Measurements from ENCODE around the gene GALNT9. TPM values are rescaled to one million over a fixed set of nuclear protein-coding genes. Genes with fewer than 3 reads are reported as not detected.
A peak's percentile ranks its signal among the peaks of the same experiment; 100 is the strongest.

Gene GALNT9
- total RNA-seq, 2 experiments from 2014 or later, result not detected

- peaks cover 2% of the 10 kb centered on the region for H3K27me3 Mint-ChIP-seq
- Histone ChIP-seq H3K4me3 (ENCODE audit: low read length) (peak overlapping the region; percentile 40), H3K9me3 (ENCODE audit: control insufficient read depth in 1 of 2, insufficient read depth in 1 of 2, low read length in 2 of 2) (peaks cover 0 to 22% of the 10 kb centered on the region in 2 experiments), H3K27me3 (ENCODE audit: control insufficient read depth in 1 of 2, insufficient read depth in 2 of 2, low read length in 2 of 2) (peaks cover 0 to 3% of the 10 kb centered on the region in 2 experiments), H3K4me1 (ENCODE audit: insufficient read depth, low read length) (peaks cover 32% of the 10 kb centered on the region), H3K36me3 (ENCODE audit: insufficient read depth, low read length) (no peaks in the 10 kb centered on the region), H3K27ac (ENCODE audit: low read depth in 1 of 2, low read length in 2 of 2) (no peak overlapping the region)
- H3K4me3 Mint-ChIP-seq, result peak overlapping the region; percentile 88
- TF ChIP-seq, protein P1, sequence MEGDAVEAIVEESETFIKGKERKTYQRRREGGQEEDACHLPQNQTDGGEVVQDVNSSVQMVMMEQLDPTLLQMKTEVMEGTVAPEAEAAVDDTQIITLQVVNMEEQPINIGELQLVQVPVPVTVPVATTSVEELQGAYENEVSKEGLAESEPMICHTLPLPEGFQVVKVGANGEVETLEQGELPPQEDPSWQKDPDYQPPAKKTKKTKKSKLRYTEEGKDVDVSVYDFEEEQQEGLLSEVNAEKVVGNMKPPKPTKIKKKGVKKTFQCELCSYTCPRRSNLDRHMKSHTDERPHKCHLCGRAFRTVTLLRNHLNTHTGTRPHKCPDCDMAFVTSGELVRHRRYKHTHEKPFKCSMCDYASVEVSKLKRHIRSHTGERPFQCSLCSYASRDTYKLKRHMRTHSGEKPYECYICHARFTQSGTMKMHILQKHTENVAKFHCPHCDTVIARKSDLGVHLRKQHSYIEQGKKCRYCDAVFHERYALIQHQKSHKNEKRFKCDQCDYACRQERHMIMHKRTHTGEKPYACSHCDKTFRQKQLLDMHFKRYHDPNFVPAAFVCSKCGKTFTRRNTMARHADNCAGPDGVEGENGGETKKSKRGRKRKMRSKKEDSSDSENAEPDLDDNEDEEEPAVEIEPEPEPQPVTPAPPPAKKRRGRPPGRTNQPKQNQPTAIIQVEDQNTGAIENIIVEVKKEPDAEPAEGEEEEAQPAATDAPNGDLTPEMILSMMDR (IDR thresholded peaks at IDR 0.05), result no peak
- H3K9me3 Mint-ChIP-seq, result peaks cover 8% of the 10 kb centered on the region
- POLR2A ChIA-PET, result interaction anchor here (0.6 to 3.5 kb wide), 7 partner anchors 7 to 144 kb away, joined by 3 to 35 read pairs (median 3); no protein-coding TSS in a partner anchor
- ATAC-seq (ENCODE audit: poor library complexity) (no peak), DNase-seq (no peak)
- peak overlapping the region; percentile 94 for H3K27ac Mint-ChIP-seq
- CTCF ChIA-PET, result interaction anchor here (1.9 kb wide), 1 partner anchor 26 kb away, joined by 8 read pairs; no protein-coding TSS in a partner anchor
- no peaks in the 10 kb centered on the region for H3K36me3 Mint-ChIP-seq (ENCODE audit: low read depth)
- H3K4me1 Mint-ChIP-seq (ENCODE audit: low read depth), result peaks cover 34% of the 10 kb centered on the region
- intact Hi-C loops (cut with DNase I, micrococcal nuclease), result no loop called here
Observed at GRCh38 chr12:132179431-132180362, 149.7 kb downstream of the GALNT9 start.

GRCh38 chr12:132178801-132179401 is 150.5 kb downstream of the GALNT9 start:
- H3K4me1 Mint-ChIP-seq (ENCODE audit: low read depth), result peaks cover 34% of the 10 kb centered on the region
- TF ChIP-seq, protein P1 (IDR thresholded peaks at IDR 0.05), result no peak
- peaks cover 0 to 23% of the 10 kb centered on the region in 2 experiments for H3K9me3 ChIP-seq (ENCODE audit: control insufficient read depth in 1 of 2, insufficient read depth in 1 of 2, low read length in 2 of 2)
- ChIA-PET CTCF (interaction anchor here (1.9 kb wide), 1 partner anchor 25 kb away, joined by 8 read pairs; no protein-coding TSS in a partner anchor), POLR2A (interaction anchor here (0.6 to 3.5 kb wide), 8 partner anchors 8 to 144 kb away, joined by 3 to 35 read pairs (median 3); no protein-coding TSS in a partner anchor)
- peaks cover 40% of the 10 kb centered on the region for H3K4me1 ChIP-seq (ENCODE audit: insufficient read depth, low read length)
- H3K27ac Mint-ChIP-seq, result peak overlapping the region; percentile 94
- ATAC-seq (ENCODE audit: poor library complexity), result peak; percentile 87
- peaks cover 6% of the 10 kb centered on the region for H3K9me3 Mint-ChIP-seq
- peak; percentile 37 to 80 (median 58) for DNase-seq
- H3K27me3 Mint-ChIP-seq, result peaks cover 5% of the 10 kb centered on the region
- peak overlapping the region; percentile 88 for H3K4me3 Mint-ChIP-seq
- no peaks in the 10 kb centered on the region for H3K36me3 Mint-ChIP-seq (ENCODE audit: low read depth)
- peak overlapping the region; percentile 40 for H3K4me3 ChIP-seq (ENCODE audit: low read length)
- peaks cover 0 to 3% of the 10 kb centered on the region in 2 experiments for H3K27me3 ChIP-seq (ENCODE audit: control insufficient read depth in 1 of 2, insufficient read depth in 2 of 2, low read length in 2 of 2)
- no peak overlapping the region for H3K27ac ChIP-seq (ENCODE audit: low read depth in 1 of 2, low read length in 2 of 2)
- intact Hi-C loops (cut with DNase I, micrococcal nuclease), result no loop called here
- no peaks in the 10 kb centered on the region for H3K36me3 ChIP-seq (ENCODE audit: insufficient read depth, low read length)

- peaks cover 46% of the 10 kb centered on the region for H3K4me1 ChIP-seq (ENCODE audit: insufficient read depth, low read length)
- H3K27ac ChIP-seq (ENCODE audit: low read depth in 1 of 2, low read length in 2 of 2), result no peak overlapping the region
- DNase-seq, result peak in 1 of 14 experiments; percentile 32
- peaks cover 35% of the 10 kb centered on the region for H3K4me1 Mint-ChIP-seq (ENCODE audit: low read depth)
- H3K27ac Mint-ChIP-seq, result peak overlapping the region; percentile 94
- peaks cover 0 to 22% of the 10 kb centered on the region in 2 experiments for H3K9me3 ChIP-seq (ENCODE audit: control insufficient read depth in 1 of 2, insufficient read depth in 1 of 2, low read length in 2 of 2)
- intact Hi-C loops (cut with DNase I, micrococcal nuclease), result no loop called here
- ChIA-PET POLR2A (interaction anchor here (1.1 to 3.5 kb wide), 4 partner anchors 10 to 16 kb away, joined by 3 to 35 read pairs (median 4); no protein-coding TSS in a partner anchor), CTCF (interaction anchor here (1.9 kb wide), 1 partner anchor 24 kb away, joined by 8 read pairs; no protein-coding TSS in a partner anchor)
- peaks cover 0 to 3% of the 10 kb centered on the region in 2 experiments for H3K27me3 ChIP-seq (ENCODE audit: control insufficient read depth in 1 of 2, insufficient read depth in 2 of 2, low read length in 2 of 2)
- H3K4me3 Mint-ChIP-seq, result peak overlapping the region; percentile 88
- no peaks in the 10 kb centered on the region for H3K36me3 ChIP-seq (ENCODE audit: insufficient read depth, low read length)
- TF ChIP-seq, protein P1 (IDR thresholded peaks at IDR 0.05), result no peak
- H3K4me3 ChIP-seq (ENCODE audit: low read length), result peak overlapping the region; percentile 40
- H3K9me3 Mint-ChIP-seq, result peaks cover 3% of the 10 kb centered on the region
- ATAC-seq (ENCODE audit: poor library complexity), result no peak
- H3K36me3 Mint-ChIP-seq (ENCODE audit: low read depth), result no peaks in the 10 kb centered on the region
- H3K27me3 Mint-ChIP-seq, result peaks cover 7% of the 10 kb centered on the region
Observed at GRCh38 chr12:132178316-132178715, 151.1 kb downstream of the GALNT9 start.

Measured in CD4-positive, alpha-beta T cell (primary cell).